Neural cell (in vitro differentiated cells): ENCODE results near the gene PDE11A.

Experiments used
- EP300 ChIP-seq: fragments of 450-650 bp; conservative IDR thresholded peaks from 2 replicates; pipeline ENCODE4 v1.6.1; 2014; ENCODE audit warnings: antibody characterized with exemption, mild to moderate bottlenecking, moderate library complexity; ENCODE audit not compliant: poor library complexity, severe bottlenecking
- EZH2 ChIP-seq: fragments of 200-600, 300-800 bp; shearing (Covaris generic), sonication (generic); IDR thresholded peaks from 2 replicates; pipeline ENCODE4 v1.6.1; 2014; ENCODE audit warnings: antibody characterized with exemption, low read length, borderline replicate concordance, mild to moderate bottlenecking; ENCODE audit not compliant: insufficient read depth, poor library complexity, severe bottlenecking
- MXI1 ChIP-seq: fragments of 450-650 bp; conservative IDR thresholded peaks from 2 replicates; pipeline ENCODE4 v1.6.1; 2014; ENCODE audit warnings: antibody characterized with exemption, mild to moderate bottlenecking; ENCODE audit not compliant: poor library complexity, severe bottlenecking
- POLR2AphosphoS5 ChIP-seq: IDR thresholded peaks from 2 replicates; pipeline ENCODE4 v1.6.1; 2012
- TF ChIP-seq, protein P1 (sequence below): IDR thresholded peaks from 2 replicates; pipeline ENCODE4 v1.6.1; 2012; ENCODE audit warnings: borderline replicate concordance
- TF ChIP-seq, protein P2 (sequence below): fragments of 450-650 bp; IDR thresholded peaks from 2 replicates; pipeline ENCODE4 v1.5.1; 2014; ENCODE audit warnings: antibody characterized with exemption, mild to moderate bottlenecking, moderate library complexity; ENCODE audit not compliant: poor library complexity, severe bottlenecking

DNA sequence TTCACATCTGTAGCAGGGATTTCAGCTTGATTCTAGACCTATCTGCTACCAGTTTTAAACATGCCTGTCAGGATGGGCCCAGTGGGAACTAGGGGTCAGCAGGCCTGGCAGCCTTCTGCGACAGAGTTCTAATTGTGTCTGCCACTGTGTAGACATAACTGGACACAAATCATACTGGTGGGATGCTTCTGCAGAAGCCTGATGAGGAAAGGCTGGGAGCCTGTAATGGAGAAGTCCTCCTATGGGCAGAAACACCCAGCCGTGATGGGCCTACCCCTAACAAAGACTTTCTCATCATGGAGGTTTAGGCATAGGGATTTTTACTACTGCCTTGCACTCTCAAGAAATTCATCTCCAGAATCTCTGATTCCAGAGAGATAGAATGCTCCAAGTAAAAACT, 166.9 kb downstream of the PDE11A start:
- no peak for TF ChIP-seq MXI1
- TF ChIP-seq, protein P1, sequence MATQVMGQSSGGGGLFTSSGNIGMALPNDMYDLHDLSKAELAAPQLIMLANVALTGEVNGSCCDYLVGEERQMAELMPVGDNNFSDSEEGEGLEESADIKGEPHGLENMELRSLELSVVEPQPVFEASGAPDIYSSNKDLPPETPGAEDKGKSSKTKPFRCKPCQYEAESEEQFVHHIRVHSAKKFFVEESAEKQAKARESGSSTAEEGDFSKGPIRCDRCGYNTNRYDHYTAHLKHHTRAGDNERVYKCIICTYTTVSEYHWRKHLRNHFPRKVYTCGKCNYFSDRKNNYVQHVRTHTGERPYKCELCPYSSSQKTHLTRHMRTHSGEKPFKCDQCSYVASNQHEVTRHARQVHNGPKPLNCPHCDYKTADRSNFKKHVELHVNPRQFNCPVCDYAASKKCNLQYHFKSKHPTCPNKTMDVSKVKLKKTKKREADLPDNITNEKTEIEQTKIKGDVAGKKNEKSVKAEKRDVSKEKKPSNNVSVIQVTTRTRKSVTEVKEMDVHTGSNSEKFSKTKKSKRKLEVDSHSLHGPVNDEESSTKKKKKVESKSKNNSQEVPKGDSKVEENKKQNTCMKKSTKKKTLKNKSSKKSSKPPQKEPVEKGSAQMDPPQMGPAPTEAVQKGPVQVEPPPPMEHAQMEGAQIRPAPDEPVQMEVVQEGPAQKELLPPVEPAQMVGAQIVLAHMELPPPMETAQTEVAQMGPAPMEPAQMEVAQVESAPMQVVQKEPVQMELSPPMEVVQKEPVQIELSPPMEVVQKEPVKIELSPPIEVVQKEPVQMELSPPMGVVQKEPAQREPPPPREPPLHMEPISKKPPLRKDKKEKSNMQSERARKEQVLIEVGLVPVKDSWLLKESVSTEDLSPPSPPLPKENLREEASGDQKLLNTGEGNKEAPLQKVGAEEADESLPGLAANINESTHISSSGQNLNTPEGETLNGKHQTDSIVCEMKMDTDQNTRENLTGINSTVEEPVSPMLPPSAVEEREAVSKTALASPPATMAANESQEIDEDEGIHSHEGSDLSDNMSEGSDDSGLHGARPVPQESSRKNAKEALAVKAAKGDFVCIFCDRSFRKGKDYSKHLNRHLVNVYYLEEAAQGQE = no peak
- TF ChIP-seq, protein P2, sequence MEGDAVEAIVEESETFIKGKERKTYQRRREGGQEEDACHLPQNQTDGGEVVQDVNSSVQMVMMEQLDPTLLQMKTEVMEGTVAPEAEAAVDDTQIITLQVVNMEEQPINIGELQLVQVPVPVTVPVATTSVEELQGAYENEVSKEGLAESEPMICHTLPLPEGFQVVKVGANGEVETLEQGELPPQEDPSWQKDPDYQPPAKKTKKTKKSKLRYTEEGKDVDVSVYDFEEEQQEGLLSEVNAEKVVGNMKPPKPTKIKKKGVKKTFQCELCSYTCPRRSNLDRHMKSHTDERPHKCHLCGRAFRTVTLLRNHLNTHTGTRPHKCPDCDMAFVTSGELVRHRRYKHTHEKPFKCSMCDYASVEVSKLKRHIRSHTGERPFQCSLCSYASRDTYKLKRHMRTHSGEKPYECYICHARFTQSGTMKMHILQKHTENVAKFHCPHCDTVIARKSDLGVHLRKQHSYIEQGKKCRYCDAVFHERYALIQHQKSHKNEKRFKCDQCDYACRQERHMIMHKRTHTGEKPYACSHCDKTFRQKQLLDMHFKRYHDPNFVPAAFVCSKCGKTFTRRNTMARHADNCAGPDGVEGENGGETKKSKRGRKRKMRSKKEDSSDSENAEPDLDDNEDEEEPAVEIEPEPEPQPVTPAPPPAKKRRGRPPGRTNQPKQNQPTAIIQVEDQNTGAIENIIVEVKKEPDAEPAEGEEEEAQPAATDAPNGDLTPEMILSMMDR = no peak
- TF ChIP-seq POLR2AphosphoS5 = no peak
- TF ChIP-seq EP300 = no peak
- no peak for TF ChIP-seq EZH2
